ENCODE data around the gene TTC28. TPM values are rescaled to one million over a fixed set of nuclear protein-coding genes. Genes with fewer than 3 reads are reported as not detected.

Gene TTC28
- total RNA-seq, 1 donor: 55.8 TPM

DNA sequence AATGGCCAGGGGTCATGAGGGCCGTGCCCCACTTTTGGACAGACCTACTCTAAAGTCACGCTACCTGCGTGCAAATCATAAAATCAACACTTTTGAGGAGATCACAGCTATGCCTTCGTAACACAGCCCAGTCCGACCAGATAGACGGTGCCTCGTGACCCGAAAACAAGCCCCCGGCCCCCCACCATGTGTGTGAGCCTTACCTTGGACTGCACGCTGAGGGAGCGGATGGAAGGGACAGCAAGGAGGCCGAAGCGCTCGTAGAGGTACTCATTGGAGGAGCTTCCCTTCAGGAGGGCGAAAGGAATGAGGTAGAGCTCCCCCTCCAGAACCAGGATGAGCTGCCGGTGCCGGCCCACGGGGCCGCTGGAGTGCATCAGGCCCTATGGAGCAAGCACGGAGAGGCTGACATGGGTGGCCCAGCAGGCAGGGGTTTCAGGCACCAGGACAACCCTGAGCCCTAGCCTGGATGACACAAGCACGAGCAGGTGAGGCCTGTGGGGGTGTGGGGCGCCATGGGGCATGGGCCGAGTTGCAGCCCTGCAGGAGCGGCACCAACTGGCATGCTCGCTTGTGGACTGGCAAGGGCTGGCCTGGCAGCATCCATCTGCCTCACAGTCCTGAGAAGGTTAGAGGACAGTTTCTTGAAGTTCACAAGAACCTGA lies 678.3 kb downstream of the TTC28 start:
- H3K4me3 ChIP-seq (ENCODE audit: low read depth, low read length): no peak overlapping the region
- TF ChIP-seq, protein P1, sequence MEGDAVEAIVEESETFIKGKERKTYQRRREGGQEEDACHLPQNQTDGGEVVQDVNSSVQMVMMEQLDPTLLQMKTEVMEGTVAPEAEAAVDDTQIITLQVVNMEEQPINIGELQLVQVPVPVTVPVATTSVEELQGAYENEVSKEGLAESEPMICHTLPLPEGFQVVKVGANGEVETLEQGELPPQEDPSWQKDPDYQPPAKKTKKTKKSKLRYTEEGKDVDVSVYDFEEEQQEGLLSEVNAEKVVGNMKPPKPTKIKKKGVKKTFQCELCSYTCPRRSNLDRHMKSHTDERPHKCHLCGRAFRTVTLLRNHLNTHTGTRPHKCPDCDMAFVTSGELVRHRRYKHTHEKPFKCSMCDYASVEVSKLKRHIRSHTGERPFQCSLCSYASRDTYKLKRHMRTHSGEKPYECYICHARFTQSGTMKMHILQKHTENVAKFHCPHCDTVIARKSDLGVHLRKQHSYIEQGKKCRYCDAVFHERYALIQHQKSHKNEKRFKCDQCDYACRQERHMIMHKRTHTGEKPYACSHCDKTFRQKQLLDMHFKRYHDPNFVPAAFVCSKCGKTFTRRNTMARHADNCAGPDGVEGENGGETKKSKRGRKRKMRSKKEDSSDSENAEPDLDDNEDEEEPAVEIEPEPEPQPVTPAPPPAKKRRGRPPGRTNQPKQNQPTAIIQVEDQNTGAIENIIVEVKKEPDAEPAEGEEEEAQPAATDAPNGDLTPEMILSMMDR (IDR thresholded peaks at IDR 0.05; ENCODE audit: insufficient read depth, low read length): no peak
- no peak for DNase-seq (ENCODE audit: low read depth)

DNA sequence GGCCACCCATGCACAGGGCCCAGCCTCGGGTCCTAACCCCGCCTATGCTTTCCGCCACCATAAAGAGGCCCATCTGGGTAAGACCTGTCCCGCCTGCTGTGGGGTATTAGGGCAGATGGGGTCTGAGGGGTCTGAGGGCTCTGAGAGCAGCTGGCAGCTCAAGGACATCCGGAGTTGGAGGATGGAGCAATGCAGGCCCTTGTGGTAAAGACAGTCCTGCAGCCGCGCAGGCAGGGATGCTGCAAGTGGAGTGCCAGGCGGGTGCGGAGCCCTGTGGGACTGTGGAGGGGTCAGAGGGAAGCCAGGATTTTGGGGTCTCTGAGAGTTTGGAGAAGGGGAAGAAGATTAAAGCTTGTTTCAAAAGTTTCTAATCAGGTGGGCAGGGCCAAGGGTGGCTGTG lies 679.3 kb downstream of the TTC28 start:
- TF ChIP-seq, protein P1 (IDR thresholded peaks at IDR 0.05; ENCODE audit: insufficient read depth, low read length): no peak
- H3K4me3 ChIP-seq (ENCODE audit: low read depth, low read length): no peak overlapping the region
- no peak for DNase-seq (ENCODE audit: low read depth)

DNA sequence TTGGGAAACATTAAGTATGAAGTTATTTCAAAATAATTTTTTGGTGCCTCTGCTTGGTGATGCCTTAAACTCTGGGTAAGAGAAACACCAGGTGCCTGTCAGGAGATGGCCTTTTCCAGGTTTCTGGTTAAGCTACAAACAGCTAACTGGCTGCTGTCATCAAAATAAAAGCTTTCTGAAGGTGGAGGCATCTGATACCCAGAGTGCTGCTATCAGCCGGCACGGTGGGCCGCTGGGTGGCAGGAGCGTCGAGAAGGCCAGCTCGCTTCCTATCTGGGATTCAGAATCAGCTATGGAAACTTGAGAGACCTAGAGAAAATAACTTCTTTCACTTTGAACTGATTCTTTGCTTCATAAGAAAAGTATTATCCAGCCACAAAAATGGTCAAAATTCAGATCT lies 679.8 kb downstream of the TTC28 start:
- no peak for DNase-seq (ENCODE audit: low read depth)
- TF ChIP-seq, protein P1 (IDR thresholded peaks at IDR 0.05; ENCODE audit: insufficient read depth, low read length): no peak
- H3K4me3 ChIP-seq (ENCODE audit: low read depth, low read length): no peak overlapping the region

DNA sequence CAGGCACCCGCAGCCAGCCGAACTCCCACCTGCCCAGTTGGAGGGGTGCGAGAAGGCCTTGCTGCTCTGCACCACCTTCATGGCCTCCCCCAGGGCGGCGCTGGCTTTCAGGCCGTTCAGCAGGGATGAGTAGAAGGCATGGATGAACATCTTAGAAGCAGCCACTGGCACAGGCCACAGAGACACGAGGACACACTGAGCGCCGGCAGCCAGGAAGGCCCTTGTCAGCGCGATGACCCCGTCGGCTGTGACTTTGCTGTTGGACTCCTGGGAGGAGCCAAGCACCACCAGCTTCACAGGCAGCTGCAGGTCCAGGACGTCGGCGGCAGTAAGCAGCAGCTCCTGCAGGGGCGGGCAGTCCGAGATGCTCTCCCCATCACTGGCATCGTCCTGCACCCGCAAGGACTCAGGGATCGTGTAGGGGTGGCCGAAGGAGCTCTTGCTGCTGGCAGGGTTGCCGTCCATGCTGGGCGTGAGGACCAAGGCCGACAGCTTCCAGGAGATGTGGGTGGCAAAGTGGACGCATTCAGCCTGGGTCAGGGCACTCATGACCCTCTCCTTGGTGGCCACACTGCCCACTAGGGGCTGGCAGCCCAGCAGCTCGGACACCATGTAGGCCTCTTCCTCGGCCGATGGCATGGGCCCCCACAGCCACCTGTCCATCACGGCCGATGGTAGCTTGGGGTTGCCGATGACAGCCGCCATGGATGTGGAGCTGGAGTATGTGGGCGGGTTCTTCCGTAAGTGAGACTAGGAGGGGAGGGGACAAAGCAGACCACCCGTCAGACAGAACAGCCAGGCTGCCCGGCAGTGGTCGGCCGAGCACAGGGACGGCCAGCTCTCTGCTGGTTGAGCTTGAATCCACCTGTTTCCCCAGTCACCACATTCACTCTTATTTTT lies 680.9 kb downstream of the TTC28 start:
- no peak for DNase-seq (ENCODE audit: low read depth)
- TF ChIP-seq, protein P1 (IDR thresholded peaks at IDR 0.05; ENCODE audit: insufficient read depth, low read length): no peak
- H3K4me3 ChIP-seq (ENCODE audit: low read depth, low read length): no peak overlapping the region

DNA sequence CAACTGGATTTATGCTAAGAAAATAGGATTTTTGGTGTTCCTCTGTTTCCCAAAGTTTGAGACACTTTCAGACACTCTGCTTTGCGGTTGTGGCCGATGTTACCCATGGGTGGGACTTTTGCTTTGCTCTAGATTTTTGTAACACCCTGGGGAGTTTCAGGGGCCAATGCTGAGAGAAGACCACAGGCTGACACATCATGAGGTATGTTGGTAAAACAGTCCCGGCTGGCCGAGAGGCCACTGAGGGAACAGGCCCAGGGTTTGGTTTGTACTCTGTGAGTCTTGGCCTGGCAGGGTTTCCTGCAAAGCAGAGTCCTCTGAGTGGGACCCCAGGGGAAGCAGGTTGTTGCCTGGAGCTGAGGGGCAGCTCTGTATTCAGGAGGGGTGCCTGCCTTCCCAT lies 682.1 kb downstream of the TTC28 start:
- TF ChIP-seq, protein P1 (IDR thresholded peaks at IDR 0.05; ENCODE audit: insufficient read depth, low read length): no peak
- peak; percentile 28 for DNase-seq (ENCODE audit: low read depth)
- no peak overlapping the region for H3K4me3 ChIP-seq (ENCODE audit: low read depth, low read length)

DNA sequence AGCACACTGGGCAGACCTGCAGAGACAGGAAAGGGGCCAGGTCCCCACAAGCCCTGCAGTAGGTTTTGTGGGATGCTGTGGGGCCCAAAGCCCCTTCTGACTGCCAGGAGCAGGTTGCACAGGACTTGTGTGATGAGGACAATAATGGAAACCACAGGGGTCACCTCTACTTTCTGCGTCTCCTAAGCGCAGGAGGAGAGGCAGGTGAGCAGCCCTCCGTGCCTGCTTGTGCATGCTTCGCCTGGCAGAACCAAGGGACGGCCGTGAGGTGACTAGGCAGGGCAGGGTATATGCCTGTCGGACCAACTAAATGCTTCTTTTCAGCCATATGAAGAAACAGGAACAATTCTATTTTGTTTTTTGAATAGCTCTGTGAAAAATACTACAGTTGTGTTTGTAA lies 682.7 kb downstream of the TTC28 start:
- TF ChIP-seq, protein P1 (IDR thresholded peaks at IDR 0.05; ENCODE audit: insufficient read depth, low read length): no peak
- DNase-seq (ENCODE audit: low read depth): no peak
- no peak overlapping the region for H3K4me3 ChIP-seq (ENCODE audit: low read depth, low read length)

Data from fibroblast of the aortic adventitia (primary cell).